Natural killer cell treated with Interleukin-12 subunit alpha and Interleukin-12 subunit beta and Interleukin-15 and Interleukin-18, amount 100 ng/mL, for 72 hours (primary cell): ENCODE results near the gene RAP1GDS1. TPM values are rescaled to one million over a fixed set of nuclear protein-coding genes. Genes with fewer than 3 reads are reported as not detected.

Experiments used
- total RNA-seq, 2 donors: library from RNA; stranded (reverse); gene quantifications; one replicate each; pipeline ENCODE4 v1.2.3, GENCODE V29; 2022

Gene RAP1GDS1
- total RNA-seq, 2 donors from 2014 or later: 42.8 to 61.1 TPM

Other genes starting within 250 kb of the RAP1GDS1 start
- not detected for gene STPG2, start 117.9 kb upstream of the RAP1GDS1 start, total RNA-seq